K562 (cell line): Measurements from ENCODE around the gene EOLA1. TPM values are rescaled to one million over a fixed set of nuclear protein-coding genes. Genes with fewer than 3 reads are reported as not detected.

Source experiments
- ATAC-seq: fragments of 200-7000 bp; cut with Tn5 transposase; 3 replicates; pipeline ENCODE4 v1.9.1; 2020; ENCODE audit warnings: moderate library complexity
- BruUV-seq: library from RNA; stranded (reverse); fragments of 400-500 nt; replicated peaks from 2 replicates; lab custom pipeline; 2021; lab: Mats Ljungman, UMichigan
- CTCF ChIA-PET: fragments of 300-600 bp; formaldehyde crosslinking; extraction: SDS; loops from one replicate; lab custom pipeline; 2021; ENCODE audit warnings: low intra/inter-chr PET ratio; lab: Yijun Ruan, JAX
- POLR2A ChIA-PET: fragments of 300-600, 350-650 bp; sonication (Branson Sonifier 250); formaldehyde crosslinking; extraction: SDS; loops from one replicate; lab custom pipeline; 2021; ENCODE audit warnings: antibody characterized with exemption, inconsistent platforms; lab: Yijun Ruan, JAX
- DNase-seq, 4 experiments: peaks; one replicate each; pipeline versions ENCODE4 v3.0.0 to v3.0.0-alpha.2; 2011 to 2018; ENCODE audit warnings: low spot score in 3 of 4, mixed read lengths in 3 of 4; ENCODE audit errors: extremely low read depth in 1 of 4
- FAIRE-seq: peaks from 2 replicates; lab custom pipeline; 2011; peaks lifted over from hg19 to GRCh38; lab: Jason Lieb, UNC
- H2AFZ ChIP-seq: 2 replicates; pipeline ENCODE4 v1.6.0; 2011; ENCODE audit warnings: low read depth, low read length, control low read depth, inconsistent platforms
- H3K27ac ChIP-seq: fragments of 200-600 bp; 3 replicates; pipeline ENCODE4 v1.8.0; 2011; ENCODE audit warnings: low read depth, mild to moderate bottlenecking, control low read depth, inconsistent platforms, low read length, moderate library complexity, mixed read lengths; ENCODE audit errors: extremely low read depth
- H3K27me3 ChIP-seq, 2 experiments: fragments of 300-600 bp in 1 of 2; 2 replicates in 1 of 2; 3 replicates in 1 of 2; pipeline versions ENCODE4 v1.6.0 to v1.8.0; 2011; ENCODE audit warnings: inconsistent platforms in 2 of 2, low read length in 2 of 2, mild to moderate bottlenecking in 1 of 2, mixed read lengths in 1 of 2, moderate library complexity in 1 of 2; ENCODE audit not compliant: control insufficient read depth in 2 of 2, insufficient read depth in 2 of 2
- H3K36me3 ChIP-seq: fragments of 300-600 bp; 3 replicates; pipeline ENCODE4 v1.8.0; 2011; ENCODE audit warnings: mild to moderate bottlenecking, low read length, inconsistent platforms; ENCODE audit not compliant: control insufficient read depth, insufficient read depth
- H3K4me1 ChIP-seq, 2 experiments: fragments of 200-600 bp in 1 of 2; replicated peaks in 1 of 2; 2 replicates in 1 of 2; 3 replicates in 1 of 2; pipeline versions ENCODE4 v1.5.1 to v1.8.0; 2011; ENCODE audit warnings: inconsistent platforms in 2 of 2, low read length in 2 of 2, mild to moderate bottlenecking in 1 of 2, mixed read lengths in 1 of 2, moderate library complexity in 1 of 2; ENCODE audit not compliant: control insufficient read depth in 2 of 2, insufficient read depth in 2 of 2
- H3K4me2 ChIP-seq: 2 replicates; pipeline ENCODE4 v1.6.1; 2011; ENCODE audit warnings: low read length, control low read depth, inconsistent platforms, mixed read lengths; ENCODE audit not compliant: insufficient read depth
- H3K4me3 ChIP-seq: fragments of 200-600 bp; sonication (generic), shearing (Covaris generic); 2 replicates; pipeline ENCODE4 v1.5.1; 2016; ENCODE audit warnings: control low read depth, inconsistent platforms
- H3K79me2 ChIP-seq: fragments of 200-600 bp; 3 replicates; pipeline ENCODE4 v1.8.0; 2011; ENCODE audit warnings: low read length, inconsistent platforms; ENCODE audit not compliant: control insufficient read depth, insufficient read depth
- H3K9ac ChIP-seq, 2 experiments: 2 replicates each; pipeline versions ENCODE4 v1.6.0 to v1.6.1; 2011; ENCODE audit warnings: low read depth in 2 of 2, low read length in 2 of 2, control low read depth in 1 of 2, inconsistent platforms in 1 of 2, mild to moderate bottlenecking in 1 of 2, mixed read lengths in 1 of 2; ENCODE audit not compliant: insufficient read depth in 1 of 2
- H3K9me1 ChIP-seq: one replicate; pipeline ENCODE4 v1.6.0; 2011; ENCODE audit warnings: inconsistent platforms, mild to moderate bottlenecking, low read length, moderate library complexity; ENCODE audit not compliant: control insufficient read depth, insufficient read depth
- H3K9me3 ChIP-seq: replicated peaks from 2 replicates; pipeline ENCODE4 v1.5.1; 2011; ENCODE audit warnings: low read depth, low read length, inconsistent platforms; ENCODE audit not compliant: control insufficient read depth, insufficient read depth
- H4K20me1 ChIP-seq: replicated peaks from 2 replicates; pipeline ENCODE4 v1.6.1; 2011; ENCODE audit warnings: low read length, inconsistent platforms, mixed read lengths; ENCODE audit not compliant: control insufficient read depth, insufficient read depth
- HDAC3 ChIP-seq: fragments of 450-650 bp; IDR thresholded peaks from 2 replicates; pipeline ENCODE4 v1.6.1; 2018; ENCODE audit warnings: borderline replicate concordance, mild to moderate bottlenecking, moderate library complexity; ENCODE audit not compliant: partially characterized antibody
- IRF1 ChIP-seq: sonication (generic); formaldehyde crosslinking; IDR thresholded peaks from 2 replicates; pipeline ENCODE4 v1.8.0; 2022; ENCODE audit warnings: missing genetic modification reagents, mild to moderate bottlenecking, borderline replicate concordance
- MBD2 ChIP-seq: sonication (generic); IDR thresholded peaks from 2 replicates; pipeline ENCODE4 v1.6.1; 2016; ENCODE audit warnings: low read depth, borderline replicate concordance
- MXI1 ChIP-seq: IDR thresholded peaks from 2 replicates; pipeline ENCODE4 v1.6.1; 2011; ENCODE audit warnings: low read depth, mild to moderate bottlenecking, improper control_type of control experiment, low read length
- MYBL2 ChIP-seq, 2 experiments: fragments of 450-650 bp in 1 of 2; sonication (generic) in 1 of 2; formaldehyde crosslinking in 1 of 2; IDR thresholded peaks; 2 replicates each; pipeline versions ENCODE4 v1.6.1 to v1.8.1; 2017 to 2022; ENCODE audit warnings: borderline replicate concordance in 1 of 2, inconsistent platforms in 1 of 2, low read depth in 1 of 2, mild to moderate bottlenecking in 1 of 2, missing genetic modification reagents in 1 of 2, moderate library complexity in 1 of 2
- NR2C2 ChIP-seq, 2 experiments: fragments of 200-800 bp in 1 of 2; sonication (Bioruptor generic) in 1 of 2; sonication (generic) in 1 of 2; formaldehyde crosslinking in 1 of 2; IDR thresholded peaks; 2 replicates each; pipeline versions ENCODE4 v1.6.1 to v1.8.0; 2016 to 2022; ENCODE audit warnings: mild to moderate bottlenecking in 1 of 2, missing compliant biosample characterization in 1 of 2, missing genetic modification characterization in 1 of 2, missing genetic modification reagents in 1 of 2
- XRCC3 ChIP-seq: fragments of 450-650 bp; IDR thresholded peaks from 2 replicates; pipeline ENCODE4 v1.6.1; 2017; ENCODE audit warnings: mild to moderate bottlenecking, moderate library complexity
- ZNF143 ChIP-seq: sonication (generic); formaldehyde crosslinking; IDR thresholded peaks from 2 replicates; pipeline ENCODE4 v1.9.0; 2022; ENCODE audit warnings: mild to moderate bottlenecking, missing genetic modification reagents
- ZNF274 ChIP-seq: IDR thresholded peaks from 2 replicates; pipeline ENCODE4 v1.6.1; 2011; ENCODE audit warnings: low read depth, mild to moderate bottlenecking, low read length, moderate library complexity, borderline replicate concordance
- ZNF518B ChIP-seq: fragments of 250-450 bp; sonication (Bioruptor Pico); IDR thresholded peaks from 2 replicates; pipeline ENCODE4 v1.5.0; 2021; ENCODE audit warnings: mild to moderate bottlenecking, moderate library complexity
- ZNF551 ChIP-seq: fragments of 250-450 bp; sonication (Bioruptor Pico); IDR thresholded peaks from 2 replicates; pipeline ENCODE4 v1.5.0; 2021; ENCODE audit warnings: mild to moderate bottlenecking, moderate library complexity
- WGBS: fragments of 100-300 bp; shearing (Covaris generic); methylation state at CpG from one replicate; pipeline ENCODE4 v1.1.6; 2016; ENCODE audit warnings: low coverage, mixed read lengths; ENCODE audit not compliant: insufficient coverage; ENCODE audit errors: missing lambda C conversion rate; 5-methylcytosine and 5-hydroxymethylcytosine counted together
- in situ Hi-C: fragments of 300-500 bp; cut with MboI; formaldehyde crosslinking; loops from 4 replicates; pipeline ENCODE4 v1.15.0; 2018; ENCODE audit warnings: inconsistent platforms, mixed read lengths
- intact Hi-C: fragments of 100-400 bp; cut with micrococcal nuclease; formaldehyde crosslinking; loops from 2 replicates; pipeline ENCODE4 v1.14.2; 2022
- polyA plus RNA-seq, 8 experiments: library from polyadenylated mRNA; depleted of rRNA in 4 of 8; stranded (reverse) in 5 of 8; unstranded in 3 of 8; fragments of >200 nt; fragmentation: Nextera tagmentation in 2 of 8; fragmentation: Illumina TruSeq in 1 of 8; extraction: Ambion mirVana in 2 of 8; extraction: Trizol in 1 of 8; gene quantifications; 2 replicates each; pipeline versions ENCODE4 v1.2.1 to v1.2.3, GENCODE V29; 2011 to 2014; ENCODE audit warnings: inconsistent platforms in 1 of 8, missing spikeins in 1 of 8
- total RNA-seq, 7 experiments: library from RNA; depleted of rRNA in 6 of 7; stranded (reverse); fragments of >200 nt in 6 of 7; fragmentation: Illumina TruSeq in 2 of 7; extraction: Trizol in 2 of 7; gene quantifications; 2 replicates each; pipeline versions ENCODE4 v1.2.1 to v1.2.3, GENCODE V29; 2011 to 2021; ENCODE audit warnings: low replicate concordance in 1 of 7

Gene EOLA1
- total and polyA plus RNA-seq, 9 of the 15 experiments (the other 6 are each of a cell fraction or from before 2014, with no cell fraction given): 6.3 to 32.9 (median 18.2) TPM

DNA sequence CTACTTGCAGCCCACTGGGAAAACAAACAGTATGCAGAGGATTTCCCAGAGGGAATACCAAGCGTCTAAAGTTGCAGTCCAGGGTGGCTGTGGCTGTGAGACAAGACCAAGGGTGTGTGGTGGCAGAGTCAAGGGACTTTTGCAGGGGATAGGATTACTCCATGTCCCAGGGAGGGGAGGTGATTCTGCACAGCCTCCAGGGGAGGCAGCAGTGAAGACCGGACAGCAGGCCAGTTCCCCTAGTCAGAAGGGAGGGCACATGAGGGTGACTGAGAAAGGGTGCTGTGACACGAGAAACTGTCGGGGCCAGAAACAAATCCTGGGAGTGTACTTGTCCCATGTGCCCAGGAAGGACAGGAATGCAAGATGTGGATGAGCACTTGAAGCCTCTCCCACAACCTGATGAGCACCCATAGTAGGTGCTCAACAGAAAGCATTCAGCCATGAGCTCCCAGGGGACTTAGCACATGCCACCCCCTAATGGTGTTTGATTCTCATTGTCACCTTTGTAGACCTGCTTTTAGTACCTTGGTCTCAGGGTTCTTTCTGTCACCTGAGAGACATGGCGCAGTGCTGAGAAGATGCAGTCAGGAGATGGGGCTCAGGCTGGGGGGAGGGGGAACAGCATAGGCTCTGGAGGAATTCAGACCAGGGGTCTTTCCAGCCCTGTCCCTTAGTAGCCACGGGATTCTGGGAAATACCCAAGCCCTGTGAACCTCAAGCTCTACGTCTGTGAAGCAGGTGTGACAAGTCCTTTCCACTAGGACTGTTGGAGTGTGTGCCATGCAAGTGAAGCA lies 27.0 kb downstream of the EOLA1 start:
- Histone ChIP-seq H3K4me2 (no peak overlapping the region), H3K9me3 (no peaks in the 10 kb centered on the region), H3K79me2 (no peaks in the 10 kb centered on the region), H3K4me3 (no peak overlapping the region), H3K9ac (no peak overlapping the region), H3K36me3 (no peaks in the 10 kb centered on the region), H3K27me3 (0 out of 5 replicates have a peak, but pooled peaks cover 0 to 4% of the 10 kb centered on the region in 2 experiments), H2AFZ (no peak overlapping the region), H3K4me1 (peaks cover 0 to 3% of the 10 kb centered on the region in 2 experiments; a peak in 2 of 5 replicates), H3K27ac (no peak overlapping the region), H4K20me1 (no peaks in the 10 kb centered on the region), H3K9me1 (no peaks in the 10 kb centered on the region)
- ChIA-PET CTCF (no interaction called here), POLR2A (no interaction called here)
- BruUV-seq: no TSS peak
- no peak for FAIRE-seq
- intact Hi-C loops: no loop called here
- peak in 1 of 4 experiments; percentile 3 for DNase-seq
- TF ChIP-seq HDAC3 (no peak), MXI1 (no peak), XRCC3 (no peak), NR2C2 (CRISPR knock-in tag; IDR thresholded peaks at IDR 0.05) (no peak), NR2C2 (tag; IDR thresholded peaks at IDR 0.05) (no peak), ZNF143 (no peak), ZNF518B (CRISPR knock-in tag) (no peak), IRF1 (CRISPR knock-in tag) (no peak), MYBL2 (IDR thresholded peaks at IDR 0.05; ENCODE audit: low read depth) (no peak), MYBL2 (CRISPR knock-in tag; IDR thresholded peaks at IDR 0.05; ENCODE audit: borderline replicate concordance) (no peak), ZNF274 (no peak), MBD2 (no peak), ZNF551 (CRISPR knock-in tag) (no peak)
- in situ Hi-C loops: no loop called here
- WGBS: 20% methylated on average over 5 of the region's 7 CpGs
- peak; percentile 56; the same call in 2 of the 3 replicates for ATAC-seq
